Natural killer cell (primary cell): ENCODE measurements around the gene CCDC77. TPM values are rescaled to one million over a fixed set of nuclear protein-coding genes. Genes with fewer than 3 reads are reported as not detected.

ENCODE experiments used
- ATAC-seq, 3 donors: fragments of 150-1000 bp in 2 of 3; fragments of 200-7000 bp in 1 of 3; cut with Tn5 transposase; 1 replicate in 1 of 3; 2 replicates in 2 of 3; pipeline ENCODE4 v1.10.0; 2021; ENCODE audit warnings: mild to moderate bottlenecking in 2 of 3, moderate library complexity in 2 of 3
- DNase-seq, 2 donors: peaks; one replicate each; pipeline versions ENCODE4 v3.0.0 to v3.0.0-alpha.2; 2013 to 2021; ENCODE audit warnings: mixed read lengths in 1 of 2
- H3K27ac ChIP-seq: one replicate; pipeline ENCODE4 v1.5.1; 2013; ENCODE audit warnings: mild to moderate bottlenecking, low read length
- H3K27me3 ChIP-seq: one replicate; pipeline ENCODE4 v1.6.1; 2013; ENCODE audit warnings: low read length; ENCODE audit not compliant: control insufficient read depth, insufficient read depth
- H3K36me3 ChIP-seq: one replicate; pipeline ENCODE4 v1.6.1; 2013; ENCODE audit warnings: low read length; ENCODE audit not compliant: control insufficient read depth, insufficient read depth
- H3K4me1 ChIP-seq: one replicate; pipeline ENCODE4 v1.6.1; 2013; ENCODE audit warnings: low read length; ENCODE audit not compliant: control insufficient read depth, insufficient read depth
- H3K4me3 ChIP-seq: one replicate; pipeline ENCODE4 v1.5.1; 2013; ENCODE audit warnings: low read length
- H3K9me3 ChIP-seq: one replicate; pipeline ENCODE4 v1.6.1; 2013; ENCODE audit warnings: low read length; ENCODE audit not compliant: control insufficient read depth, insufficient read depth
- H3K27ac Mint-ChIP-seq, 2 donors: one replicate each; pipeline ENCODE4 v1.8.0; 2022; ENCODE audit warnings: mild to moderate bottlenecking in 2 of 2, mixed read lengths in 2 of 2, moderate library complexity in 1 of 2
- H3K27me3 Mint-ChIP-seq, 2 donors: one replicate each; pipeline ENCODE4 v1.8.0; 2022; ENCODE audit warnings: low read depth in 2 of 2, mixed read lengths in 2 of 2
- H3K36me3 Mint-ChIP-seq: one replicate; pipeline ENCODE4 v1.8.0; 2022; ENCODE audit warnings: mixed read lengths
- H3K4me1 Mint-ChIP-seq, 2 donors: one replicate each; pipeline ENCODE4 v1.8.0; 2022; ENCODE audit warnings: mixed read lengths in 2 of 2
- H3K4me3 Mint-ChIP-seq: one replicate; pipeline ENCODE4 v1.8.0; 2022; ENCODE audit warnings: mild to moderate bottlenecking, moderate library complexity, mixed read lengths
- H3K9me3 Mint-ChIP-seq, 2 donors: one replicate each; pipeline ENCODE4 v1.8.0; 2022; ENCODE audit warnings: mixed read lengths in 2 of 2
- WGBS: methylation state at CpG from one replicate; pipeline ENCODE4 v1.1.7; 2013; ENCODE audit warnings: missing lambda C conversion rate; ENCODE audit not compliant: insufficient coverage; 5-methylcytosine and 5-hydroxymethylcytosine counted together
- intact Hi-C: fragments of 100-400 bp; cut with micrococcal nuclease; formaldehyde crosslinking; loops from one replicate; pipeline ENCODE4 v1.14.2; 2022
- total RNA-seq, 4 donors: library from RNA; stranded (reverse); fragments of 120-200 nt in 1 of 4; gene quantifications; one replicate each; pipeline versions ENCODE4 v1.2.3 to v1.2.4, GENCODE V29; 2013 to 2022
- TF ChIP-seq, protein P1 (sequence below): fragments of 200-600 bp; IDR thresholded peaks from one replicate; pipeline ENCODE4 v1.8.0; 2022; ENCODE audit warnings: antibody characterized with exemption

CCDC77 gene
- total RNA-seq, 3 donors from 2014 or later (not counting 1 experiment from before 2014, with no cell fraction given), result 10.9 to 18.5 (median 15.1) TPM

DNA sequence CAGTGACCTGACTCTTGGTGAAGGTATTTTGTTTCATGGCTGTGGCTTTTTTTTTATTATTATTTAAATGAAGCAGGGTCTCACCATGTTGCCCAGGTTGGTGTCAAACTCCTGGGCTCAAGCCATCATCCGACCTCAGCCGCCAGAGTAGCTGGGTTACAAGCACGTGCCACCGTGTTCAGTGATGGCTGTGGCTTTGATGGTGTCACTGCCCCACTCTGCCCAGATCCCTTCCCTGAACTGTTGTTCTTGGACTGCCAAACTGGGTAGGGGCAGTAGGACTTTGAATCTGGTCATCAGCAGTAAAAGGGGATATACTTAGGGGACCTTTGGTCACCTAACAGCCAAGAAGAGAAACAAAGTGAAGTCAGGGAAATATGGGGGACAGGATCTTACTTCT is 77.7 kb downstream of the CCDC77 start:
- intact Hi-C loops, result no loop called here
- WGBS, result 90% methylated on average over 4 of the region's 4 CpGs

DNA sequence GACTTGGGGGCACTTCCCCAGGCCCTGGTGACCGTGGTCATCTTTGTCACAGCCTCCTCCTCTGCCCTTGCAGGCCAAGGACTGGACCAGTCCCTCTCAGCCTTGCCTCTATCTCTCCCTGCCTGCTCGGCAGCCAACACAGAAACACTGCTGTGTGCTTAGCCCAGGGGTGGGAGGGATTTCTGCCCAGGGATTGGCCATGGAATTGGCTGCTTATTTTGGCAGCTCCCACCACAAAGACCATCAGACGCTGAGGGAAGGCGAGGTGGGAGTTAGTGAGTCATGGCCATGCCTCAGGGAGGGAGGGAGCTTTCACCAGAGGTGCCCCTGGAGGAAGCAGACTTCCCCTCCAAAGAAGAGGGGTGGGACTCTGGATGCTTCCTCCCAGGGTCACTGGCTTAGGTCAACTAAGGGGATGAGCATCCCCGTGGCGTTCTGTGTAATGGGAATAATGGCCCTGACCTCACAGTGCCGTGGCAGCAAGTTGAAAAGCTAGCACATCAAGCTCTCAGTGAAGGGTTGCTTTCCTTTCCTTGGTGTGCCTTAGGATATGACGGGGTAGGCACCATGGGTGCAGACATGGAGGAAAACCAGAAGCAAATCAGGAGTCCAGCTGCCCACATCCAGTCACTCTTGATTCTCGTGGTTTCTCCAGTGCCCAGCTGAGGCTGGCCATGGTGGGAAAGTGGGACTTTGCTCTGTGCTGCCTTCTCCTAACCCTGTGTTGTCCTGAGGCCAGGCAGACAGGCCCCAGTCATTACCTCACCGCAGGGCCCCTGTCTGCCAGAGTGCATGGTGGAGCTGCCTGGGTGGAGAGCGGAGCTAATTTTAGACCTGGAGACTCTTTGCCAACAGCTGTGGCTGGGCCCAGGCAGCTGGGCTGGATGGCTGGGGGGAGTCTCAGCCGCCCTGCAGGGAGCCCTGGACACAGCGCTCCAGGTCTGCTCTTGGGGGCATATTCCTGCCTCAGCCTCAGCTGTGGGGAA is 79.7 kb downstream of the CCDC77 start:
- Mint-ChIP-seq H3K4me3 (no peak overlapping the region), H3K27ac (no peak overlapping the region), H3K9me3 (no peaks in the 10 kb centered on the region), H3K36me3 (no peaks in the 10 kb centered on the region), H3K27me3 (peaks cover 22 to 41% of the 10 kb centered on the region in 2 donors), H3K4me1 (no peaks in the 10 kb centered on the region)
- no peak overlapping the region for H3K27ac ChIP-seq
- H3K36me3 ChIP-seq, result no peaks in the 10 kb centered on the region
- intact Hi-C loops, result no loop called here
- DNase-seq (no peak), ATAC-seq (no peak)
- H3K27me3 ChIP-seq, result peaks cover 2% of the 10 kb centered on the region
- H3K4me1 ChIP-seq, result no peaks in the 10 kb centered on the region
- 79% methylated on average over 13 of the region's 13 CpGs for WGBS
- H3K9me3 ChIP-seq, result no peaks in the 10 kb centered on the region
- no peak overlapping the region for H3K4me3 ChIP-seq
- TF ChIP-seq, protein P1, sequence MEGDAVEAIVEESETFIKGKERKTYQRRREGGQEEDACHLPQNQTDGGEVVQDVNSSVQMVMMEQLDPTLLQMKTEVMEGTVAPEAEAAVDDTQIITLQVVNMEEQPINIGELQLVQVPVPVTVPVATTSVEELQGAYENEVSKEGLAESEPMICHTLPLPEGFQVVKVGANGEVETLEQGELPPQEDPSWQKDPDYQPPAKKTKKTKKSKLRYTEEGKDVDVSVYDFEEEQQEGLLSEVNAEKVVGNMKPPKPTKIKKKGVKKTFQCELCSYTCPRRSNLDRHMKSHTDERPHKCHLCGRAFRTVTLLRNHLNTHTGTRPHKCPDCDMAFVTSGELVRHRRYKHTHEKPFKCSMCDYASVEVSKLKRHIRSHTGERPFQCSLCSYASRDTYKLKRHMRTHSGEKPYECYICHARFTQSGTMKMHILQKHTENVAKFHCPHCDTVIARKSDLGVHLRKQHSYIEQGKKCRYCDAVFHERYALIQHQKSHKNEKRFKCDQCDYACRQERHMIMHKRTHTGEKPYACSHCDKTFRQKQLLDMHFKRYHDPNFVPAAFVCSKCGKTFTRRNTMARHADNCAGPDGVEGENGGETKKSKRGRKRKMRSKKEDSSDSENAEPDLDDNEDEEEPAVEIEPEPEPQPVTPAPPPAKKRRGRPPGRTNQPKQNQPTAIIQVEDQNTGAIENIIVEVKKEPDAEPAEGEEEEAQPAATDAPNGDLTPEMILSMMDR, result no peak

More for the DNA sequence above, 77.7 kb downstream of the CCDC77 start:
- DNase-seq (no peak), ATAC-seq (no peak)
- Histone ChIP-seq H3K4me1 (no peaks in the 10 kb centered on the region), H3K9me3 (no peaks in the 10 kb centered on the region), H3K36me3 (no peaks in the 10 kb centered on the region), H3K27me3 (peaks cover 1% of the 10 kb centered on the region), H3K4me3 (no peak overlapping the region), H3K27ac (no peak overlapping the region)
- H3K27ac Mint-ChIP-seq, result no peak overlapping the region
- peaks cover 0 to 5% of the 10 kb centered on the region in 2 donors for H3K4me1 Mint-ChIP-seq
- H3K27me3 Mint-ChIP-seq, result peaks cover 24 to 36% of the 10 kb centered on the region in 2 donors
- H3K4me3 Mint-ChIP-seq, result no peak overlapping the region
- TF ChIP-seq, protein P1, result no peak
- no peaks in the 10 kb centered on the region for H3K9me3 Mint-ChIP-seq
- H3K36me3 Mint-ChIP-seq, result no peaks in the 10 kb centered on the region

- Mint-ChIP-seq H3K36me3 (no peaks in the 10 kb centered on the region), H3K9me3 (no peaks in the 10 kb centered on the region), H3K27me3 (peaks cover 26 to 41% of the 10 kb centered on the region in 2 donors), H3K4me3 (no peak overlapping the region), H3K27ac (no peak overlapping the region), H3K4me1 (no peaks in the 10 kb centered on the region)
- Histone ChIP-seq H3K27ac (no peak overlapping the region), H3K4me1 (no peaks in the 10 kb centered on the region), H3K36me3 (no peaks in the 10 kb centered on the region), H3K27me3 (peaks cover 2% of the 10 kb centered on the region), H3K9me3 (no peaks in the 10 kb centered on the region), H3K4me3 (no peak overlapping the region)
- intact Hi-C loops, result no loop called here
- ATAC-seq (no peak), DNase-seq (no peak)
- TF ChIP-seq, protein P1, result no peak
- WGBS, result 59% methylated on average over 3 of the region's 3 CpGs
Observed at GRCh38 chr12:482061-482460, 80.6 kb downstream of the CCDC77 start.
